HepG2 (cell line): ENCODE results near the gene ABCG2. TPM values are rescaled to one million over a fixed set of nuclear protein-coding genes. Genes with fewer than 3 reads are reported as not detected.

ENCODE experiments used
- ATAD3A ChIP-seq: sonication (generic); formaldehyde crosslinking; IDR thresholded peaks from 2 replicates; pipeline ENCODE4 v1.4.0; 2020; ENCODE audit warnings: missing genetic modification reagents
- CBX1 ChIP-seq: IDR thresholded peaks from one replicate; pipeline ENCODE4 v1.6.1; 2016; ENCODE audit warnings: antibody characterized with exemption, low read depth
- CHD4 ChIP-seq: fragments of 200-600 bp; sonication (generic); IDR thresholded peaks from 2 replicates; pipeline ENCODE4 v1.7.0; 2017; ENCODE audit warnings: mild to moderate bottlenecking, low read length, borderline replicate concordance
- CREBL2 ChIP-seq: sonication (generic); formaldehyde crosslinking; IDR thresholded peaks from 2 replicates; pipeline ENCODE4 v1.8.1; 2023; ENCODE audit warnings: missing genetic modification reagents, mild to moderate bottlenecking, borderline replicate concordance
- DRAP1 ChIP-seq: IDR thresholded peaks from 2 replicates; pipeline ENCODE4 v1.6.1; 2016; ENCODE audit warnings: missing genetic modification reagents, missing compliant biosample characterization
- HNRNPH1 ChIP-seq: fragments of 200-400 bp; formaldehyde crosslinking; optimal IDR thresholded peaks from 2 replicates; pipeline ENCODE3; 2017; ENCODE audit warnings: mild to moderate bottlenecking, low read depth, low read length
- ISX ChIP-seq: sonication (generic); formaldehyde crosslinking; conservative IDR thresholded peaks from 2 replicates; pipeline ENCODE4 v1.5.0; 2020; ENCODE audit warnings: missing genetic modification reagents
- JUND ChIP-seq: sonication (generic); formaldehyde crosslinking; IDR thresholded peaks from 2 replicates; pipeline ENCODE4 v1.8.0; 2022; ENCODE audit warnings: mild to moderate bottlenecking, missing genetic modification reagents
- LCORL ChIP-seq, 2 experiments: fragments of 450-650 bp in 1 of 2; sonication (generic) in 1 of 2; formaldehyde crosslinking in 1 of 2; IDR thresholded peaks; 2 replicates each; pipeline versions ENCODE4 v1.5.0 to v1.6.1; 2017 to 2020; ENCODE audit warnings: antibody characterized with exemption in 1 of 2, missing genetic modification reagents in 1 of 2
- MIXL1 ChIP-seq: IDR thresholded peaks from 2 replicates; pipeline ENCODE4 v1.6.1; 2016
- PITX1 ChIP-seq: sonication (generic); formaldehyde crosslinking; IDR thresholded peaks from 2 replicates; pipeline ENCODE4 v1.5.1; 2020; ENCODE audit warnings: mild to moderate bottlenecking, missing genetic modification reagents
- POGK ChIP-seq: sonication (generic); formaldehyde crosslinking; conservative IDR thresholded peaks from 2 replicates; pipeline ENCODE4 v1.8.0; 2022; ENCODE audit warnings: mild to moderate bottlenecking, moderate library complexity, missing genetic modification reagents
- SATB2 ChIP-seq: sonication (generic); formaldehyde crosslinking; IDR thresholded peaks from 2 replicates; pipeline ENCODE4 v1.5.0; 2020; ENCODE audit warnings: missing genetic modification reagents
- STAG1 ChIP-seq: sonication (generic); formaldehyde crosslinking; IDR thresholded peaks from 2 replicates; pipeline ENCODE4 v1.4.0; 2020; ENCODE audit warnings: missing genetic modification reagents
- ZFP90 ChIP-seq: sonication (generic); formaldehyde crosslinking; IDR thresholded peaks from 2 replicates; pipeline ENCODE4 v1.8.0; 2022; ENCODE audit warnings: missing genetic modification reagents, mild to moderate bottlenecking, inconsistent platforms, borderline replicate concordance
- ZNF264 ChIP-seq: sonication (generic); formaldehyde crosslinking; IDR thresholded peaks from 2 replicates; pipeline ENCODE4 v1.4.0; 2020; ENCODE audit warnings: missing genetic modification reagents
- ZNF282 ChIP-seq: fragments of 450-650 bp; IDR thresholded peaks from 2 replicates; pipeline ENCODE4 v1.6.1; 2018; ENCODE audit not compliant: partially characterized antibody
- ZNF562 ChIP-seq: sonication (generic); formaldehyde crosslinking; IDR thresholded peaks from 2 replicates; pipeline ENCODE4 v1.8.0; 2022; ENCODE audit warnings: missing genetic modification reagents, borderline replicate concordance
- ZNF768 ChIP-seq: sonication (generic); formaldehyde crosslinking; IDR thresholded peaks from 2 replicates; pipeline ENCODE4 v1.4.0; 2020; ENCODE audit warnings: missing genetic modification reagents
- ZNF790 ChIP-seq: sonication (generic); formaldehyde crosslinking; IDR thresholded peaks from 2 replicates; pipeline ENCODE4 v1.8.0; 2022; ENCODE audit warnings: missing genetic modification reagents, mild to moderate bottlenecking, borderline replicate concordance
- ZNF891 ChIP-seq: sonication (generic); formaldehyde crosslinking; IDR thresholded peaks from 2 replicates; pipeline ENCODE4 v1.5.0; 2020; ENCODE audit warnings: mild to moderate bottlenecking, missing genetic modification reagents
- ZSCAN30 ChIP-seq: sonication (generic); formaldehyde crosslinking; IDR thresholded peaks from 2 replicates; pipeline ENCODE4 v1.5.0; 2020; ENCODE audit warnings: mild to moderate bottlenecking, missing genetic modification reagents
- polyA plus RNA-seq, 8 experiments: library from polyadenylated mRNA; depleted of rRNA in 3 of 8; stranded (reverse) in 7 of 8; unstranded in 1 of 8; fragments of >200 nt; fragmentation: Illumina TruSeq in 4 of 8; extraction: Trizol in 4 of 8; gene quantifications; 2 replicates each; pipeline versions ENCODE4 v1.2.1 to v1.2.3, GENCODE V29; 2011 to 2016; ENCODE audit warnings: low read depth in 4 of 8, missing spikeins in 1 of 8, mixed read lengths in 1 of 8; ENCODE audit not compliant: insufficient read depth in 1 of 8
- total RNA-seq, 5 experiments: library from RNA; depleted of rRNA; stranded (reverse); fragments of >200 nt; fragmentation: Illumina TruSeq; extraction: Trizol; gene quantifications; 2 replicates each; pipeline ENCODE4 v1.2.3, GENCODE V29; 2016; ENCODE audit warnings: low read depth in 1 of 5
- TF ChIP-seq, protein P1 (sequence below): sonication (generic); formaldehyde crosslinking; IDR thresholded peaks from 2 replicates; pipeline ENCODE4 v1.4.0; 2020; ENCODE audit warnings: mild to moderate bottlenecking, missing genetic modification reagents
- TF ChIP-seq, protein P2 (sequence below): IDR thresholded peaks from 2 replicates; pipeline ENCODE4 v1.6.1; 2016; ENCODE audit warnings: low read depth, borderline replicate concordance
- TF ChIP-seq, protein P3 (sequence below): sonication (generic); formaldehyde crosslinking; IDR thresholded peaks from 2 replicates; pipeline ENCODE4 v1.4.0; 2020; ENCODE audit warnings: missing genetic modification reagents

The ABCG2 gene
- total and polyA plus RNA-seq, 2 of the 13 experiments (the other 11 are each of a cell fraction or from before 2014, with no cell fraction given): 10.0 to 15.7 TPM

DNA sequence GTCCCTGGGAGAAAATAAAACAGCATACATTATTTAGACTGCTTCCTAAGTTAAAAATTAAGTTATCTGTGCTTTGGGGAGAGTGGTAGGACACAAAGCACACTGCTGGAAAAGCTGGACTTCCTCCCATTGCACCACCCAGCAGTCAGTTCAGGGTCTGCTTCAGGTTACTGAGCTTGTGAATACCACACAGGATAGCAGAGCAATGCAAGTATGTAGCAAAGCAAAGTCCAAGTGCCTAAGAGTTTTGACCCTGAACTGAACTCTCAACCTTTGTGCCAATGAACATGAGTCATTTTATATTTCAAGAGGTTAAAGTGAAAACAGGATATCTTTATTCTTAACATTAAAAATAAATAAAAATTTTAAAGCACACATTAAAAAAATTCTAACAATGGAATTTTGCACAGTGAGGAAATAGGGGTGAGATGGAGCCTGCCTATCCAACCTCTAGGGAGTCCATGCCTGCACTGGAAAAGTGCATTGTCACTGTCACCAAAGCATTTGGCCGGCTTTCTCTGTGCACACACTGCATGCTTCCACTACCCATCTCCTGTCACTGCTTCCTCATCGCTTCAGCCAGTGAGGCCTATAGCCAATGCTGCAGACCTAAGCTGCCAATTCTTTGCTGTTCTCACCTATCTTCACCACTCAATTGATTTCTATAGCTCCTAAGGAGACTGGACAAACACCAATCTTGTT is 50.9 kb downstream of the ABCG2 start (continued):
- no peak for TF ChIP-seq ZNF282
- no peak for TF ChIP-seq ZNF264 (CRISPR knock-in tag)
- no peak for TF ChIP-seq CREBL2 (CRISPR knock-in tag)
- no peak for TF ChIP-seq ZFP90 (CRISPR knock-in tag)
- no peak for TF ChIP-seq HNRNPH1
- TF ChIP-seq ZNF562 (CRISPR knock-in tag): no peak
- no peak for TF ChIP-seq DRAP1
- peak; percentile 20; the same call in 1 of the 2 replicates for TF ChIP-seq STAG1 (CRISPR knock-in tag)
- no peak for TF ChIP-seq ZSCAN30
- TF ChIP-seq PITX1 (CRISPR knock-in tag): peak; percentile 84
- no peak for TF ChIP-seq ISX
- TF ChIP-seq CHD4: no peak; the same call in 1 of the 2 replicates
- peak; percentile 39 for TF ChIP-seq CBX1
- TF ChIP-seq ZNF768 (CRISPR knock-in tag): no peak; the same call in 1 of the 2 replicates
- TF ChIP-seq SATB2 (CRISPR knock-in tag): no peak
- no peak for TF ChIP-seq ZNF891
- no peak for TF ChIP-seq ATAD3A (CRISPR knock-in tag)
- peak; percentile 79 for TF ChIP-seq MIXL1
- TF ChIP-seq ZNF790: no peak
- peak; percentile 72 for TF ChIP-seq POGK (CRISPR knock-in tag)
- TF ChIP-seq, protein P1, sequence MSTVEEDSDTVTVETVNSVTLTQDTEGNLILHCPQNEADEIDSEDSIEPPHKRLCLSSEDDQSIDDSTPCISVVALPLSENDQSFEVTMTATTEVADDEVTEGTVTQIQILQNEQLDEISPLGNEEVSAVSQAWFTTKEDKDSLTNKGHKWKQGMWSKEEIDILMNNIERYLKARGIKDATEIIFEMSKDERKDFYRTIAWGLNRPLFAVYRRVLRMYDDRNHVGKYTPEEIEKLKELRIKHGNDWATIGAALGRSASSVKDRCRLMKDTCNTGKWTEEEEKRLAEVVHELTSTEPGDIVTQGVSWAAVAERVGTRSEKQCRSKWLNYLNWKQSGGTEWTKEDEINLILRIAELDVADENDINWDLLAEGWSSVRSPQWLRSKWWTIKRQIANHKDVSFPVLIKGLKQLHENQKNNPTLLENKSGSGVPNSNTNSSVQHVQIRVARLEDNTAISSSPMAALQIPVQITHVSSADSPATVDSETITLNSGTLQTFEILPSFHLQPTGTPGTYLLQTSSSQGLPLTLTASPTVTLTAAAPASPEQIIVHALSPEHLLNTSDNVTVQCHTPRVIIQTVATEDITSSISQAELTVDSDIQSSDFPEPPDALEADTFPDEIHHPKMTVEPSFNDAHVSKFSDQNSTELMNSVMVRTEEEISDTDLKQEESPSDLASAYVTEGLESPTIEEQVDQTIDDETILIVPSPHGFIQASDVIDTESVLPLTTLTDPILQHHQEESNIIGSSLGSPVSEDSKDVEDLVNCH (CRISPR knock-in tag): no peak
- TF ChIP-seq, protein P2, sequence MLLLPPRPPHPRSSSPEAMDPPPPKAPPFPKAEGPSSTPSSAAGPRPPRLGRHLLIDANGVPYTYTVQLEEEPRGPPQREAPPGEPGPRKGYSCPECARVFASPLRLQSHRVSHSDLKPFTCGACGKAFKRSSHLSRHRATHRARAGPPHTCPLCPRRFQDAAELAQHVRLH: peak; percentile 83
- TF ChIP-seq LCORL (IDR thresholded peaks at IDR 0.05): no peak
- peak; percentile 48 for TF ChIP-seq LCORL (CRISPR knock-in tag; IDR thresholded peaks at IDR 0.05)
- peak; percentile 85 for TF ChIP-seq JUND (CRISPR knock-in tag)
- TF ChIP-seq, protein P3, sequence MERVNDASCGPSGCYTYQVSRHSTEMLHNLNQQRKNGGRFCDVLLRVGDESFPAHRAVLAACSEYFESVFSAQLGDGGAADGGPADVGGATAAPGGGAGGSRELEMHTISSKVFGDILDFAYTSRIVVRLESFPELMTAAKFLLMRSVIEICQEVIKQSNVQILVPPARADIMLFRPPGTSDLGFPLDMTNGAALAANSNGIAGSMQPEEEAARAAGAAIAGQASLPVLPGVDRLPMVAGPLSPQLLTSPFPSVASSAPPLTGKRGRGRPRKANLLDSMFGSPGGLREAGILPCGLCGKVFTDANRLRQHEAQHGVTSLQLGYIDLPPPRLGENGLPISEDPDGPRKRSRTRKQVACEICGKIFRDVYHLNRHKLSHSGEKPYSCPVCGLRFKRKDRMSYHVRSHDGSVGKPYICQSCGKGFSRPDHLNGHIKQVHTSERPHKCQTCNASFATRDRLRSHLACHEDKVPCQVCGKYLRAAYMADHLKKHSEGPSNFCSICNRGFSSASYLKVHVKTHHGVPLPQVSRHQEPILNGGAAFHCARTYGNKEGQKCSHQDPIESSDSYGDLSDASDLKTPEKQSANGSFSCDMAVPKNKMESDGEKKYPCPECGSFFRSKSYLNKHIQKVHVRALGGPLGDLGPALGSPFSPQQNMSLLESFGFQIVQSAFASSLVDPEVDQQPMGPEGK (CRISPR knock-in tag): peak; percentile 38; the same call in 1 of the 2 replicates
